Skin epidermis (tissue), 12 donors: ENCODE results near the gene RHEB.
"Not testable (repeated sequence)": the region's sequence is repeated elsewhere in the genome, so short reads cannot be mapped to it uniquely, and the experiment has no call there.

Experiments used
- H3K27ac ChIP-seq, 21 experiments: fragments of 200-600 bp; sonication (generic) in 11 of 21; one replicate each; pipeline ENCODE4 v1.5.0; 2020; ENCODE audit warnings: mild to moderate bottlenecking in 3 of 21, inconsistent platforms in 2 of 21, moderate library complexity in 2 of 21
- H3K4me3 ChIP-seq, 7 experiments: fragments of 200-600 bp; sonication (generic) in 2 of 7; one replicate each; pipeline ENCODE4 v1.5.0; 2020; ENCODE audit warnings: inconsistent platforms in 2 of 7, mild to moderate bottlenecking in 2 of 7, moderate library complexity in 1 of 7

The RHEB gene

DNA sequence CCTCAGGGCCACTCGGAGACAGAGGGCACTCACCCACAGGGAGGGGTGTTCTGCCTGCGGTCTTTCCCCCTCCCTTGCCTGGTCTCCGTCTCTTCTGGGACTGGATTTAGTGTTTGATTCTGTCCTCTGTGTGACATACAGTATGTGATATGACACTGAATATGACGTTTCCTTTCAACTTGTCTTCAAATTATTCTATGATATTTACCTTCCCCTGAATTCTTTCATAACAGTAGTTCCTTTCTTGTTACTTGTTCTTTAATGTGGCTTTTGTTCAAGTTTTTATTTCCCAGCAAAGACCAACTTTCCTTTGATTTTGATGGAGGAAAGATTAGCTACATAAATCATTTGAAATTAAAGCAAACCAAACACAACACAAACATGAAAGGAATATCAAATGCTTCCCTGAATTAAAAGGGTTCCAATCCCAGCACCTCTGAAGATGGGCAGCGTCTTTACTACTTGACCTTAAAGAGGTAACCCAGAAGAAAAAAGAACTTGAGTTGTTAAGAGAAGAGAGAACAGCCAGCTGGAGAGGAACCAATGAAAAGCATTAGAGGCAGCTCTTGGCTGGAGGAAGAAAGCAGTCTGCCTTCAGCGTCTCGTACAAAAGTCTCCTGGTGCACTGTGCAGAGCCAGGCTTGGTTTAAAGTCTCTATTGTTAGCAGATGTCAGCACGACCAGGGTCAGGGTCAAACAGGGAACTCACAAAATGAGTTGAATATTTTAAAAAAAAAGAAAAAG, 18.3 kb upstream of the RHEB start:
- H3K27ac ChIP-seq: no peak overlapping the region

DNA sequence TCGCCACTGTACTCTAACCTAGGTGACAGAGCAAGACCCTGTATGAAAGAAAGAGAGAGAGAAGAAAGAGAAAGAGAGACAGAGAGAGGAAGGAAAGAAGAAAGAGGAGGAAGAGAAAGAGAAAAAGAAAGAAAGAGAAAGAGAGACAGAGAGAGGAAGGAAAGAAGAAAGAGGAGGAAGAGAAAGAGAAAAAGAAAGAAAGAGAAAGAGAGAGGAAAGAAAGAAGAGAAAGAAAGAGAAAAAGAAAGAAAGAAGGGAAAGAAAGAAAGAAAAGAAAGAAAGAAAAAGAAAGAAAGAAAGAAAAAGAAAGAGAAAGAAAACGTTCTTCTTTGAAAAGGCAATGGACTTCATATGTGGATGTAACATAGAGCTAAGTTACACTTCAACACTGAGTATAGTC, 16.5 kb upstream of the RHEB start:
- H3K27ac ChIP-seq, H3K4me3 ChIP-seq: not testable (repeated sequence)

More for the DNA sequence above, 18.3 kb upstream of the RHEB start:
- H3K4me3 ChIP-seq: no peak overlapping the region

DNA sequence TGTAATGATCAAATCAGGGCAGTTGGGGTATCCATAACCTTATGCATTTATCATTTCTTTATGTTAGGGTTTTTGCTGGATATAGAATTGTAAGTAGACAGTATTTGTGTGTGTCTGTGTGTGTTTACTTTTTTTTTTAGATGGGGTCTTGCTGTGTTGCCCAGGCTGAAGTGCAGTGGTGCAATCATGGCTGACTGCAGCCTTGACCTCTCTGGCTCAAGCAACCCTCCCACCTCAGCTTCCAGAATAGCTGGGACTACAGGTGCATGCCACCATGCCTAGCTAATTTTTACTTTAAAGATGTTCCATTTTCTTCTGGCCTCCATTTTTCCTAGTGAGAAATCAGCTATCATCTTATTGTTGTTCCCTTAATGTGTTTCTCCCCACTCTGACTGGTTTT, 10.1 kb upstream of the RHEB start:
- H3K27ac ChIP-seq: no peak overlapping the region
- H3K4me3 ChIP-seq: no peak overlapping the region

DNA sequence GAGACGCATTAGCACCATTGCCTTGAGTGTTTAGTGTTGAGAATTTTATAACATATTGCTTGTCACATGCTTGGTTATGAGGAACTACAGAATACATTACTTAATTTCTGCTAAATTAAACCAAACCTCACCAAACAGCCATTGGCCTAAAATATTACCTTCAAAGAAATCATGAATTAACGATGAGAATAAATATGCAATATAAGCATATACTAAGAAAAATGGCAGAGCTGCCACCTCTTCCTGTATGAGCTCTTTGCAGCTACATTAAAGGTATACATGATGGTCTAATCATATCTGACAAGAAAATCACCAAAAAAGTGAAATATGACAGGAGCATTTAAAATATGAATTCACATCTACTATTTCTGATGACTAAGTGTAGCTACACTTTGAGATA, 5.2 kb upstream of the RHEB start:
- Histone ChIP-seq H3K4me3 (no peak overlapping the region), H3K27ac (no peak overlapping the region)

DNA sequence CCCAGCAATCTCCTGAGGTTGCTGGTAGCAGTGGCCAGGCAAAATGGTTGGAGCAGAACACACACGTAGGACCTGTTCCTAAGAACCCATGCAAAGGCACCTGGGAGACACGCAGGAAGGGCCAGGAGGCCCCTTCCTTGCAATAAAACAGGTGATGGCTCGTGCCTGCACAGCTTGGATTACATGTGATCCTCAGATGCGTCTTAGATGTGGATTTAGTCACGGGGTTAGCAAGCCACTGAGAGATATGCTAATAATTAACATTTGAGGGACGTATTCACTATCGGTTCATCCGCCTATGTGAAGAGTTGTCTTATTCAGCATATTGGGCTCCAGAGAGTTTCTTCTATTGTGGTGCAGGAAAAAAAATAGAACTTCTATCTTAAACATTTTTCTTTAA, 4.6 kb upstream of the RHEB start:
- Histone ChIP-seq H3K27ac (no peak overlapping the region), H3K4me3 (no peak overlapping the region)

DNA sequence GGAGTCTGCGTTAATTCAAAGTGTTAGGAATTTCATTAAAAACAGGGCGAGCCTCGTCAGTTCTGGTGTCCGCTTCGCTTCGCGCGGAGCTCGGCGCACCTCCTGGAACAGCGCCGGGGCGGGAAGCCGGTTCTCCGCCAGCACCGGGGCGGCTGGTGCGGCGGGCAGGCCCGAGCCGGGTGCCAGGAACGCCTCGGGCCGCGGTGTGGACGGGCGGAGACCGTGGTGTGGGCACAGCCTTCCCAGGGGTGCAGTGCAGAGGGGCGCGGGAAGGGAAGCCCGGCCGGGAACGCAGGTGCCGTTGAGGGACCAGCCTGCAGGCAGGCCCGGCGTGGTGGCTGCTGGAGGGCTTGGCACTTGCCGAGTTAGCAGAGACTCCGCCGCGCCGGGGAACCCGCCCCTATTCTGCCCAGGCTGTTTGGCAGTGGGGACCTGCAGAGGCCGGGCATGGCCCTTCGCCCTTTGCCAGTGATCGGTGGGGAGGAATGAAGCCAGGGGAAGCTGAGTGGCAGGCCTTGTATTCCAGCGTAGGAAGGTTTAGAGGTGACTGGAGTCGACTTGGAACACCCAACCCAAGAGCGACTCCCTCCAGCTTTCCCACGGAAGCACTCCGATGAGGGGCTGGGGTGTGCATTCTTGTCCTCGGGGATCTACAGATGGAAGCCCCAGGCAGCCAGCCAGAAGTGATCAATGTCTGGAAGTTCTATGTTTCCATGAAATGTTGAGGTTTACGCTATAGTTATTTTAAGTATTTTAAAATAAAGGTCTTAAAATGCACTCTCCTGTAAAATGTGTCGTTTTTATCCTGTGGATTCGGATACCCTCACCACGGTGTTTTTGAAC, 945 bp upstream of the RHEB start:
- H3K27ac ChIP-seq: peak overlapping the region; percentile 9 to 99 (median 90)
- H3K4me3 ChIP-seq: peak overlapping the region; percentile 38 to 92 (median 71)

DNA sequence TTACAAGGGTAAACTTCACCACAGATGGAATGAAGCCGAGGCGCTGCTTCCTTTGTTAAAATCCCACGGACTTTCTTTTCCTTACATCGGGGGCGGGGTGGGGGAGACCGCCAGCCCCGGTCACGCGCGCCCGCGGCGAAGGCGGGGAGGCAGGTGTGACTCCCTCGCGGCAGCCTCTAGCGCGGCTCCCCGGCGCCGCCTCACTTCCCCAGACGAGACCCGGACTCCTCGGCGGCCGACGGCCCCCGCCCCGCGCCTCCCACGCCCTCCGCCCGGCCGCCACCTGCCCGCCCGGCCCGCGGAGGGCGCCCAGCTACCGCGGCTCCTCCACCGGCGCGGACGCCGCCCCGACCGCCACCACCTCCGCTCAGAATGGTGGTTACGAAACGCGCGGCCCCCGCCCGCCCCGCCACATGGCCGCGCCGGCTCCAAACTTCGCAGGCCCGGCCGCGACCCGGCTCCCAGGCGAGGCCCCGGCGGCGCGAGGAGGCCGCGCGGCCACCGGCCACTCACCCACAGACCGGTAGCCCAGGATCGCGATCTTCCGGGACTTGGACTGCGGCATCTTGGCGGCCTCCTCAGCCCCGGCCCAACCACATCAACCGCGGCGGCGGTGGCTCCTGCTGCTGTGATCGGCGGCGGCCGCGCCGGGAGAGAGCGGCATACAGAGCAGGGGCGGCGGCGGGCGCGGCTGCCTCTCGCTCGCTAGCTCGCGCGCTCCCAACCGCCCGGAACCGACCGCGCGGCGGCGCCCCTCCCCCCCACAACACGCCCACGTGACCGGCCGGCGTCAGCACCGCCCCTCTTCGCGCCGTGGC, 539 bp downstream of the RHEB start:
- peak overlapping the region; percentile 87 to 100 (median 97) for H3K27ac ChIP-seq
- peak overlapping the region; percentile 43 to 92 (median 84) for H3K4me3 ChIP-seq

DNA sequence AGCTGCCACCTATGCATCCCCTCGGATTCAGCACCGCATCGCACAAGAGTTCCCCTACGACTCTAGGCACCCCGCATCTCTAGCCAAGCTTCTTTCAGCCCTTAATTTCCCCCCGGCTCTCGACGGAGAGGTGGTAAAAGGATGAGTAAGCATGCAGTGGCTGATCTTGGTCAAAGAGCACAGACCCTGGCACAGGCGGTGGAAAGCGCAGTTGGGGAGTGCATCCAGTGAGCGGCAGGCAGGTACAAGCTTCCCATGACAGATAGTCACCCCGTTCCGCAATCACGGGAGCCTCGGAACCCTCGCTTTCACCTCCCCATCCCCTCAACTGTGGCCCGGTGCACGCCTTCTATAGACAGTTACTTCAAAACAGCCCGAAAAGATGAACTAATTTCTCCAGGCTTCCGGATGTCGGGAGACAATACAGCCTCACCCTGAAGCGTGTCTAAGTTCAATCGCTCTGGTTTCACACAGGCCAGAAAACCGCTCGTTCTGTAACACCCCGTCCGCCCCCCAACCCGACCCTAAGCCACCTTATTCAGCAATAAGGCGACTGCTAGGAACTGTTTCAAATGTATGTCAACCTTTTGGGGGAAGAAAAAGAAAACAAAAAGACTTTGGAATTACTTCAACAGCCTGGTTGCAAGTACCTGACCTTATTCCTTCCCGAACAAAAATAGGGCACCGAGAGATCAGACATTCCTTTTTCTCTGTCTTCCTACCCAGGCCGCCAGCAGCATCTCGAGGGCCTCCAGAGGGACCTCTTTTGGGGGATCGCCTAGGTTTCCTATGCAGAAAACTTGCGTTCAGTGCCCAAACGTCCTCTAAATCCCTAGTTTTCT, 1.4 kb downstream of the RHEB start:
- H3K4me3 ChIP-seq: peak overlapping the region; percentile 43 to 92 (median 84)
- H3K27ac ChIP-seq: peak overlapping the region; percentile 87 to 100 (median 97)

DNA sequence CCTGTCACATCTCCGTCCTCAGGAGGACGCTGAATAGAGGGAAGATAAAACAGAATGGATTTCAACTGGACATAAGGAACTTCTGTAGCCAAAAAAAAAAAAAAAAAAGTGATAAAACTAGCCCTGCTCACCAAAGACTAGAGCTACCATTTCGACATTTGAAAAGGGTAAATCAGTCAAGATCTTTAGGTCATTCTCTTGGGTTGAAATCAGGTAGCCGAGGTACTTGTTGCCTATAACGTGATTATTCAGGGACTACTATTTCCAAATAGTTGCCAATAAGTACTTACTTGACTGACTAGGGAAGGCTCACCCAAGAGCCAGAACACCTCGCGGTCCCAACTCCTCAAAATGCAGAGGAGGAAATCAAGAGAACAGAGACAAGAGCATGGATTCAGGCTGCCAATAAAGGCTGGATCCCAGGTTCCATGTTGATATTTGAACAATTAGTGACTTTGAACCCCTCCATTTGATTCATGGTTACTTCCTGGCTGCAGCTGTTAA, 2.0 kb downstream of the RHEB start:
- H3K27ac ChIP-seq: peak overlapping the region in 15 of 21 experiments; percentile 87 to 99 (median 97)
- H3K4me3 ChIP-seq: peak overlapping the region; percentile 43 to 92 (median 84)

DNA sequence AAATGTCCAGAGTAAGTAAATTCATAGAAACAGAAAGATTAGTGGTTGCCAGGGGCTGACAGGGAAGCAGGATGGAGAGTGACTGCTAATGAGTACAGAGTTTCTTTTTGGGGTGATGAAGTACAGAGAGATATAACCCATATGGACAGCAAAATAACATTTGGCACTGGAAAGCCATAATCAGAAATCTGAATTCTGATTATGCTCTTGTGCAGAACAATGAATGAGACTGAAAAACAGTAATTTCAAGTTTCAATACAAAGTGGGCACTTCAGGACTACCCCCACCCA, 4.5 kb downstream of the RHEB start:
- Histone ChIP-seq H3K27ac (no peak overlapping the region), H3K4me3 (no peak overlapping the region)

DNA sequence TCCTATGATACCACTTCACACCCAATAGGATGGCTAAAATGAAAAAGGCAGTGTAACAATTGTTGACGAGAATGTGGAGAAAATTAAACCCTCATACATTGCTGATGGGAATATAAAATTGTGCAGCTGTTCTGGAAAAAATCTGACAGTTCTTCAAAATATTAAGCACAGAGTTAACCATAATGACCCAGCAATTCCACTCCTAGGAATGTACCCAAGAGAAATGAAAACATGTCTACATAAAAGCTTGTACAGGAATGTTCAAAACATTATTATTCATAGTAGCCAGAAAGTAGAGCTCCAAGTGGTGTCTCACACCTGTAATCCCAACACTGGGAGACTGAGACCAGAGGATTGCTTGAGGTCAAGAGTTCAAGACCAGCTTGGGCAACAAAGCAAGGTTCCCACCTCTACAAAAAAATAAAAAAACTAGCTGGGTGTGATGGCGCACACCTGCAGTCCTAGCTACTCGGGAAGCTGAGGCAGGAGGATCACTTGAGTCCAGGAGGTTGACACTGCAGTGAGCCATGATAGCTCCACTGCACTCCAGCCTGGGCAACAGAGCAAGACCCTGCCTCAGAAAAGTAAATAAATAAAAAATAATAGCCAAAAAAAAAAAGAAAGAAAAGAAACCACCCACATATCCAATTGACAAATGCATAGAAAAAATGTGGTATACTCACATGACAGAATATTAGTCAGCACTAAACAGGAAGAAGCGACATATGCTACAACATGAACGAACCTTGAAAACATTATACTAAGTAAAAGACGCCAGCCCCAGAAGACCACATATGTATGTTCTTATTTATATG, 5.0 kb downstream of the RHEB start:
- Histone ChIP-seq H3K27ac (no peak overlapping the region), H3K4me3 (no peak overlapping the region)

DNA sequence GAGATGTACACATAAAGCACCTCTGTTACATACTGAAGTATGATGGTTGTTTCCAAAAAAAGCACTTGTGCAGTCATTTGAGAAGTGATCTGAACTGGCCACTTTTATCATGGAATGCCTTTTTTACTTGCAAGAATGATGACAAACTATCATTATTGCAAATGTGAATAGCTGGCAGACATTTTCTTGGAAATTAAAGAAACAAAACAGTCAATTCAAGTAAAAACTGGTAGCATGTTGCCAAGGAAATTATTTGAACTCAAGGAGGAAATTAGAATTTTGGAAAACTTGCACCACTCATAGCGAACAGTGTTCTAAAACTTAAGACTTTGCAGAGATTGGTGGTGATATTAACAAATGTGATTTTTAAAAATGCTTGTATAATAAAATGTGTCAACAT, 6.6 kb downstream of the RHEB start:
- Histone ChIP-seq H3K27ac (no peak overlapping the region), H3K4me3 (no peak overlapping the region)

DNA sequence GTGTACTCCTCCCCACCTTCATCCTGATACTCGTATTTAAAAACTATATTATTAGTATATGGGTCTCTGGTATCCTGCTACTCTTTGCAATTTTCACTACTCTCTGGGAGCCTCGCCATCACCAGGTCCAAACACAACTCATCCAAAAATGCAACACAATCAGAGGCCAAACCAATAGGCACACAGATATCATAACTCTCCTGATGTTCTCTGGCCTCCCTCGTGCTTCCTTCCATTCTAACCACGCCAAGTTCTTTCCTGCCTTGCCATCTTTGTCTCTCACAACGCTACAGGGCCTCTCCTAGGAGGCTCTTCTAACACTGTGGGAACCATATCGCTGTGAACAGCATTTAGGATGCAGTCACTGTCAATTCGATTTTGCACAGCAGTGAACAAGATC, 7.3 kb downstream of the RHEB start:
- Histone ChIP-seq H3K27ac (no peak overlapping the region), H3K4me3 (no peak overlapping the region)

DNA sequence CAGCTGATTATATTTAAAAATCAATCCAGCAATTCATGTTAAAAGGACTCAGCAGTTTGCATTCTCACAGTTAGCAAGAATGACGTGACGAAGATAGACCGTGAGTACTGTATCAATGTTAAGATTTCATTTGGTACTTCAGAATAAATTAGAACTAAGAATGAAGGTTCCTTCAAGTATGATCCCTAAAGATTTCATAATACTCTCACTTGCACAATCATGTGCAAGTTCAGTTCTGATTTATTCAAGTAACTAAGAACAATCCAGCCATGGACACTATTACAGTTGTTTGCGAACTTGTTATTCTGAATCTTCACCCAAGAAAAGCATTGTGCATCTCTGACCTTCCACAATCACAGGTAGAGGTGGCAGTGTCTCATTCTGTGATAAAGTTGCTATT, 7.7 kb downstream of the RHEB start:
- Histone ChIP-seq H3K27ac (no peak overlapping the region), H3K4me3 (no peak overlapping the region)

DNA sequence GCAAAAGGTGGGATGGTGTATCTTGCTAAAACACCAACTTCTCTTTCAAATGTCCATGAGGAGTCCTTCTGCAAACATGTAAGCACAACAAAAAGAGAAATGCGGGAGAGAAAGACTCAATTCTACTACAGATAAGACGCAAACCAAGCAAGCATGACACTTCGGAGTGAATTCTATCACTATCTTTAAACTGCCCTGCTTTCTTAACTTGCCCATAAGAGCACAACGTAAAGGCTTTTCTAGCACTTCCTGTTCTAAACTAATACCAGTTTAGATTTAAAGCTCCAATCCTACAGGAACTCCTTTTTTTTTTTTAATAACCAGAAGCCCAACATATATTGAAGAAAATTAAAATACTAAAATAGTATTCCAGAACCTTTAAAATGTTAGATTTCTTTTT, 8.4 kb downstream of the RHEB start:
- Histone ChIP-seq H3K4me3 (no peak overlapping the region), H3K27ac (no peak overlapping the region)

DNA sequence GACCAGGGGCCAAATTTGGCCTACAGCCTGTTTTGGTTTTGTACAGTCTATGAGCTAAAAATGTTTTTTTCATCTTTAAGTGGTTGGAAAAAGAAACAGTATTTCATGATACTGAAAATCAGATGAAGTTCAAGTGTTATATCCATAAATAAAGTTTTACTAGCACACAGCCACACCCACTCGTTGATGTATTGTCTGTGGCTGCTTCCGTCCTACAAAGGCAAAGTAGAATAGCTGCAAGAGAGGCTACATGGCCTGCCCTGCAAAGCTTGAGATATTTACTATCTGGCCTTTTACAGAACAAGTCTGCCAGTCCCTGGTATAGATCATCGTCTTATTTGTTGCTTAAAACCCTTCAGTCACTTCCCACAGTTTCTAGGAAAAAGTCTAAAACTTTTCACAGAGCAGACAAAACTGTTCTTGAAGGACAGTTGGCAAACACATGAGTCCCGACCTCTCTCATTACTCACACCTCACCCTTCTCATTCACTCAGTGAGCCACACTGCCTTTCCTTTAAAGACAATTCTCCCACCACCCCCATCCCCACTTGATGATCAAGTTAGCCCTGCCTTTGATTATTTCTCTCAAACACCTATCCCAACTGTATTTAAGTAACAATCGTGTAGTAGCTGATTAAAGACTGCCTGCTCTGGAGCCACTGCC, 9.9 kb downstream of the RHEB start:
- no peak overlapping the region for H3K4me3 ChIP-seq
- H3K27ac ChIP-seq: no peak overlapping the region

DNA sequence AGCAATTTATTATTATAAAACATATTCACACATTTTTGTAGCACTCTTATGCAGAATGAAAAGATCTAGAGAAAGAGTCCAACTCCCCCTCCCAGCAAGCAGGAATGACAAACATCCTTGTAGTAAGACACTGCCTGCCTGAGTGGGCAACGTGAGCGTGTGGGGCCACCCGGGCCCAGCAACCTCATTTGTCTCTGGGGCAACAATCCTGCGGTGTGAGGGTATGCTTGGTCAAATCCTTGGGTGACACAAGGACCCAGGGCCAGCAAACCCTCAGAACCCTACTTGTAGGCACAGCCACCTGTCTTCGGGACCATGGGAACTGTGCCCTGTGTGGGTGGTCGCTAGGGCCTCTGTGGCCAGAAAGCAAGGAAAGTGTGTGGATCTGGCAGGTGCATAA, 10.7 kb downstream of the RHEB start:
- H3K4me3 ChIP-seq: no peak overlapping the region
- no peak overlapping the region for H3K27ac ChIP-seq

DNA sequence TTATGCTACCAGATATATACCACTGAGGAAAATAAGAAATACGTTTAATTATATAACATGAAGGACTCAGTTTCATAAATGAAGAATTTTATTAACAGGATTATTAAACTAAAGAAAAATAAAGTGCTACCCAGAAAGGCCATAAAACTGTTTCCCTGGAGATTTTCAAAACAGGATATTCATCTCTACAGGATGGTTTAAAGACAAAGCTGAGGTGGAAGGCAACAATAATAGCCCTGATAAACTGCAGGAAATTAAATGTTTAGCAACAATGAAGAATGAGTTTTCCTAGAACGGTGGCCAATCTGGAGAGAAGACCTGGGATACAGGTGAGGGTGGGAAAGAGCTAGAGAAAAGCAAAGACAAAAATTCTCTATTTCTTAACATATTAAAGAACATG, 11.9 kb downstream of the RHEB start:
- no peak overlapping the region for H3K27ac ChIP-seq
- H3K4me3 ChIP-seq: no peak overlapping the region
